Endothelial cell of umbilical vein (primary cell): ENCODE results near the gene EML1. TPM values are rescaled to one million over a fixed set of nuclear protein-coding genes. Genes with fewer than 3 reads are reported as not detected.

Experiments used
- BruUV-seq: library from RNA; stranded (reverse); fragments of 400-500 nt; replicated peaks from 2 replicates; lab custom pipeline; 2021; lab: Mats Ljungman, UMichigan
- CTCF ChIA-PET: fragments of 300-600, 350-600 bp; sonication (Branson Sonifier 250); formaldehyde crosslinking; loops from one replicate; lab custom pipeline; 2021; ENCODE audit warnings: antibody characterized with exemption, inconsistent platforms; lab: Charles Lee
- POLR2A ChIA-PET: fragments of 300-600, 350-600 bp; sonication (Branson Sonifier 250); formaldehyde crosslinking; loops from one replicate; lab custom pipeline; 2021; ENCODE audit warnings: antibody characterized with exemption, inconsistent platforms; lab: Charles Lee
- DNase-seq: peaks from one replicate; pipeline ENCODE4 v3.0.0-alpha.2; 2011; ENCODE audit warnings: low read depth, low spot score
- FAIRE-seq: peaks from 2 replicates; lab custom pipeline; 2011; peaks lifted over from hg19 to GRCh38; lab: Jason Lieb, UNC
- H2AFZ ChIP-seq: 2 replicates; pipeline ENCODE4 v1.6.0; 2012; ENCODE audit warnings: low read depth, low read length, control low read depth, inconsistent platforms
- H3K27ac ChIP-seq: 2 replicates; pipeline ENCODE4 v1.5.1; 2011; ENCODE audit warnings: low read depth, mild to moderate bottlenecking, control low read depth, low read length, moderate library complexity; ENCODE audit not compliant: insufficient read depth
- H3K27me3 ChIP-seq, 2 experiments: 2 replicates each; pipeline versions ENCODE4 v1.6.0 to v1.6.1; 2011; ENCODE audit warnings: low read length in 2 of 2, mixed read lengths in 1 of 2; ENCODE audit not compliant: control insufficient read depth in 2 of 2, insufficient read depth in 2 of 2
- H3K36me3 ChIP-seq, 2 experiments: 2 replicates in 1 of 2; 3 replicates in 1 of 2; pipeline ENCODE4 v1.5.1; 2011; ENCODE audit warnings: low read length in 2 of 2, mild to moderate bottlenecking in 1 of 2, moderate library complexity in 1 of 2; ENCODE audit not compliant: control insufficient read depth in 2 of 2, insufficient read depth in 2 of 2; ENCODE audit errors: extremely low read depth in 1 of 2
- H3K4me1 ChIP-seq: 3 replicates; pipeline ENCODE4 v1.5.1; 2011; ENCODE audit warnings: mild to moderate bottlenecking, low read length; ENCODE audit not compliant: control insufficient read depth, insufficient read depth; ENCODE audit errors: extremely low read depth
- H3K4me2 ChIP-seq: 2 replicates; pipeline ENCODE4 v1.6.1; 2011; ENCODE audit warnings: low read length, control low read depth, mixed read lengths; ENCODE audit not compliant: insufficient read depth
- H3K4me3 ChIP-seq, 3 experiments: fragments of 200-600 bp in 1 of 3; sonication (generic), shearing (Covaris generic) in 1 of 3; replicated peaks in 1 of 3; 2 replicates each; pipeline ENCODE4 v1.5.1; 2011 to 2016; ENCODE audit warnings: control low read depth in 3 of 3, low read length in 3 of 3, mild to moderate bottlenecking in 2 of 3, inconsistent platforms in 1 of 3, low read depth in 1 of 3, moderate library complexity in 1 of 3; ENCODE audit not compliant: insufficient read depth in 1 of 3
- H3K79me2 ChIP-seq: 2 replicates; pipeline ENCODE4 v1.6.0; 2012; ENCODE audit warnings: low read length, inconsistent platforms; ENCODE audit not compliant: control insufficient read depth, insufficient read depth
- H3K9ac ChIP-seq: replicated peaks from 2 replicates; pipeline ENCODE3; 2011; ENCODE audit warnings: low read length, control low read depth; ENCODE audit not compliant: insufficient read depth; ENCODE audit errors: extremely low read depth
- H3K9me1 ChIP-seq: replicated peaks from 3 replicates; pipeline ENCODE4 v1.6.0; 2011; ENCODE audit warnings: mild to moderate bottlenecking, low read length; ENCODE audit not compliant: control insufficient read depth, insufficient read depth; ENCODE audit errors: extremely low read depth
- H3K9me3 ChIP-seq: replicated peaks from 2 replicates; pipeline ENCODE4 v1.5.1; 2012; ENCODE audit warnings: low read length, inconsistent platforms; ENCODE audit not compliant: control insufficient read depth, insufficient read depth
- H4K20me1 ChIP-seq: replicated peaks from 2 replicates; pipeline ENCODE3; 2011; ENCODE audit warnings: mild to moderate bottlenecking, low read length; ENCODE audit not compliant: control insufficient read depth, insufficient read depth; ENCODE audit errors: extremely low read depth
- EZH2 ChIP-seq: IDR thresholded peaks from 2 replicates; pipeline ENCODE4 v1.6.1; 2012; ENCODE audit warnings: borderline replicate concordance, low read depth, mild to moderate bottlenecking, moderate library complexity, low read length, inconsistent platforms; ENCODE audit not compliant: severe bottlenecking
- FOS ChIP-seq: IDR thresholded peaks from 2 replicates; pipeline ENCODE4 v1.6.1; 2011; ENCODE audit warnings: mild to moderate bottlenecking, low read length, moderate library complexity, borderline replicate concordance; ENCODE audit not compliant: insufficient read depth
- GATA2 ChIP-seq: IDR thresholded peaks from 2 replicates; pipeline ENCODE4 v1.7.0; 2011; ENCODE audit warnings: low read depth, mild to moderate bottlenecking, moderate library complexity, mixed read lengths, low read length; ENCODE audit not compliant: insufficient read length, insufficient read depth
- MYC ChIP-seq: IDR thresholded peaks from one replicate; pipeline ENCODE4 v1.6.1; 2011; ENCODE audit warnings: mild to moderate bottlenecking, low read depth, low read length
- POLR2A ChIP-seq: IDR thresholded peaks from 2 replicates; pipeline ENCODE4 v1.6.1; 2012; ENCODE audit warnings: low read depth, mild to moderate bottlenecking, control low read depth, low read length
- POLR2AphosphoS5 ChIP-seq: IDR thresholded peaks from 2 replicates; pipeline ENCODE4 v1.6.1; 2012; ENCODE audit warnings: low read depth, mild to moderate bottlenecking, control low read depth, low read length, moderate library complexity; ENCODE audit not compliant: insufficient read depth
- dilution Hi-C: fragments of 300-500 bp; cut with MboI; formaldehyde crosslinking; loops from one replicate; pipeline ENCODE4 v1.15.0; 2019; ENCODE audit warnings: low sequenced_read_pairs; ENCODE audit not compliant: extremely low pct_ligation_motif_present
- intact Hi-C: fragments of 100-400 bp; cut with micrococcal nuclease; formaldehyde crosslinking; loops from one replicate; pipeline ENCODE4 v1.10.0; 2022
- polyA plus RNA-seq, 4 experiments: library from polyadenylated mRNA; depleted of rRNA in 3 of 4; stranded (reverse) in 3 of 4; unstranded in 1 of 4; fragments of >200 nt; gene quantifications; 2 replicates each; pipeline versions ENCODE4 v1.2.1 to v1.2.3, GENCODE V29; 2011 to 2012; ENCODE audit warnings: missing spikeins in 1 of 4
- total RNA-seq: library from RNA; stranded (reverse); gene quantifications from 2 replicates; pipeline ENCODE4 v1.2.3, GENCODE V29; 2021
- TF ChIP-seq, protein P1 (sequence below), 2 donors: IDR thresholded peaks; 1 replicate in 1 of 2; 2 replicates in 1 of 2; pipeline ENCODE4 v1.5.1; 2011; ENCODE audit warnings: low read length in 2 of 2, mild to moderate bottlenecking in 2 of 2, moderate library complexity in 2 of 2, control low read depth in 1 of 2, inconsistent platforms in 1 of 2, low read depth in 1 of 2; ENCODE audit not compliant: insufficient read depth in 1 of 2; ENCODE audit errors: extremely low read depth in 1 of 2

The EML1 gene
- total and polyA plus RNA-seq, 2 donors (not counting 3 experiments of a cell fraction or from before 2014, with no cell fraction given) = 22.9 to 33.0 TPM

DNA sequence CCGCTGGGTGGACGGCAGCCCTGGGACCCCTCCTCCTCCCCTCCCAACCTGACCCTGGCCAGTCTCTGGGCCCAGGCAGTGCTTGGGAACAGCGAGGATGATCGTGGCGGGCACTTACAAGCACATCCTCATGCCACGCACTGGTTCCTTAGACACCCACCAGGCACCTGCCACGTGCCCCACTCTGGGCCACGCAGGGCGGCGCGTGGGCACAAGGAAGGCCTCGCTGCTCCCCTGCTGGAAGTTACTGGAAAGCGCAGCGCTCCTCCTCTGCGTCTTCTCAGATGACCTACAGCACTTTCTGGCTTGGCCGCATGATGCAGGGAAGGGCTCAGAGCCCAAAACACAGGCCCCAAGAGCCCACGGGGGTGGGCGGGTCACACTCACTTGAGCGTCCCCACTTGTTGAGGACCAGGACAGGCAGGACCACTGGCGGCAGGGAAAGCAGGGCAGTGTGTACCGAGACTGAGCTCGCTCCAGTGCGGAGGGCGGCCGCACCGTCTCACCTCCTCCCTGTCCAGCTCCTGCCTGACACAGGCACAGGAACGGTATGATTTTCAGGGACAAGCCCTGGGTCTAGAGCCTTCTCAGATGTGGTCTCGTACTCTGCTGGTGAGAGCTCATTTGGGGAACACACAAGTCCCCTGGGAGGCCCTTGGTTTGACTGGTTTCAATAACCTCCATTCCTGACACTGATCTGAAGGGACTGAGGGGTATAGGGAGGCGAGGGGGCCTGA lies 143.7 kb downstream of the EML1 start:
- no TSS peak for BruUV-seq
- H3K4me1 ChIP-seq = no peaks in the 10 kb centered on the region
- H3K27ac ChIP-seq = no peak overlapping the region
- no peaks in the 10 kb centered on the region for H3K9me1 ChIP-seq
- POLR2A ChIA-PET = no interaction called here
- H2AFZ ChIP-seq = no peak overlapping the region
- H3K4me3 ChIP-seq = no peak overlapping the region
- H3K27me3 ChIP-seq = no peaks in the 10 kb centered on the region
- dilution Hi-C loops = no loop called here
- no peak for FAIRE-seq
- H3K4me2 ChIP-seq = no peak overlapping the region
- no peak for DNase-seq
- intact Hi-C loops = no loop called here
- peaks cover 0 to 8% of the 10 kb centered on the region in 2 experiments for H3K36me3 ChIP-seq
- TF ChIP-seq GATA2 (no peak), EZH2 (no peak), POLR2AphosphoS5 (no peak), POLR2A (no peak), FOS (no peak), MYC (no peak)
- TF ChIP-seq, protein P1, sequence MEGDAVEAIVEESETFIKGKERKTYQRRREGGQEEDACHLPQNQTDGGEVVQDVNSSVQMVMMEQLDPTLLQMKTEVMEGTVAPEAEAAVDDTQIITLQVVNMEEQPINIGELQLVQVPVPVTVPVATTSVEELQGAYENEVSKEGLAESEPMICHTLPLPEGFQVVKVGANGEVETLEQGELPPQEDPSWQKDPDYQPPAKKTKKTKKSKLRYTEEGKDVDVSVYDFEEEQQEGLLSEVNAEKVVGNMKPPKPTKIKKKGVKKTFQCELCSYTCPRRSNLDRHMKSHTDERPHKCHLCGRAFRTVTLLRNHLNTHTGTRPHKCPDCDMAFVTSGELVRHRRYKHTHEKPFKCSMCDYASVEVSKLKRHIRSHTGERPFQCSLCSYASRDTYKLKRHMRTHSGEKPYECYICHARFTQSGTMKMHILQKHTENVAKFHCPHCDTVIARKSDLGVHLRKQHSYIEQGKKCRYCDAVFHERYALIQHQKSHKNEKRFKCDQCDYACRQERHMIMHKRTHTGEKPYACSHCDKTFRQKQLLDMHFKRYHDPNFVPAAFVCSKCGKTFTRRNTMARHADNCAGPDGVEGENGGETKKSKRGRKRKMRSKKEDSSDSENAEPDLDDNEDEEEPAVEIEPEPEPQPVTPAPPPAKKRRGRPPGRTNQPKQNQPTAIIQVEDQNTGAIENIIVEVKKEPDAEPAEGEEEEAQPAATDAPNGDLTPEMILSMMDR (IDR thresholded peaks at IDR 0.05; ENCODE audit: extremely low read depth in 1 of 2, insufficient read depth in 1 of 2, low read depth in 1 of 2, low read length in 2 of 2) = no peak
- H3K9ac ChIP-seq = no peak overlapping the region
- no peaks in the 10 kb centered on the region for H3K9me3 ChIP-seq
- H4K20me1 ChIP-seq = no peaks in the 10 kb centered on the region
- no peaks in the 10 kb centered on the region for H3K79me2 ChIP-seq
- CTCF ChIA-PET = interaction anchor here (0.9 to 1.1 kb wide), 3 partner anchors 10 to 32 kb away, joined by 3 read pairs; no protein-coding TSS in a partner anchor
